Neural crest cell (in vitro differentiated cells): ENCODE results near the gene ARL8A. TPM values are rescaled to one million over a fixed set of nuclear protein-coding genes. Genes with fewer than 3 reads are reported as not detected.

Experiments
- DNase-seq: peaks from one replicate; pipeline ENCODE4 v3.0.0; 2021; ENCODE audit warnings: low read depth, mixed read lengths, low spot score
- H3K27ac Mint-ChIP-seq: one replicate; pipeline ENCODE4 v1.8.0; 2021; ENCODE audit warnings: mild to moderate bottlenecking, mixed read lengths; ENCODE audit not compliant: unreplicated experiment
- H3K27me3 Mint-ChIP-seq: 2 replicates; pipeline ENCODE4 v1.8.0; 2021; ENCODE audit warnings: low read depth, mild to moderate bottlenecking, mixed read lengths
- H3K36me3 Mint-ChIP-seq: 2 replicates; pipeline ENCODE4 v1.8.0; 2021; ENCODE audit warnings: low read depth, mild to moderate bottlenecking, mixed read lengths
- H3K4me1 Mint-ChIP-seq: 2 replicates; pipeline ENCODE4 v1.8.0; 2021; ENCODE audit warnings: mixed read lengths
- H3K4me3 Mint-ChIP-seq: one replicate; pipeline ENCODE4 v1.8.0; 2021; ENCODE audit warnings: mild to moderate bottlenecking, mixed read lengths
- H3K9me3 Mint-ChIP-seq: 2 replicates; pipeline ENCODE4 v1.8.0; 2021; ENCODE audit warnings: mixed read lengths
- total RNA-seq: library from RNA; stranded (reverse); gene quantifications from 2 replicates; pipeline ENCODE4 v1.2.1, GENCODE V29; 2021
- TF ChIP-seq, protein P1 (sequence below): fragments of 200-600 bp; sonication (generic); conservative IDR thresholded peaks from 2 replicates; pipeline ENCODE4 v1.5.0; 2021; ENCODE audit warnings: antibody characterized with exemption, mild to moderate bottlenecking

Gene ARL8A
- total RNA-seq, 1 donor from 2014 or later, result 50.9 TPM

- Mint-ChIP-seq H3K36me3 (no peaks in the 10 kb centered on the region), H3K27ac (peak overlapping the region; percentile 64), H3K27me3 (no peaks in the 10 kb centered on the region), H3K4me3 (no peak overlapping the region), H3K9me3 (no peaks in the 10 kb centered on the region), H3K4me1 (peaks cover 21% of the 10 kb centered on the region)
- no peak for DNase-seq
- TF ChIP-seq, protein P1, sequence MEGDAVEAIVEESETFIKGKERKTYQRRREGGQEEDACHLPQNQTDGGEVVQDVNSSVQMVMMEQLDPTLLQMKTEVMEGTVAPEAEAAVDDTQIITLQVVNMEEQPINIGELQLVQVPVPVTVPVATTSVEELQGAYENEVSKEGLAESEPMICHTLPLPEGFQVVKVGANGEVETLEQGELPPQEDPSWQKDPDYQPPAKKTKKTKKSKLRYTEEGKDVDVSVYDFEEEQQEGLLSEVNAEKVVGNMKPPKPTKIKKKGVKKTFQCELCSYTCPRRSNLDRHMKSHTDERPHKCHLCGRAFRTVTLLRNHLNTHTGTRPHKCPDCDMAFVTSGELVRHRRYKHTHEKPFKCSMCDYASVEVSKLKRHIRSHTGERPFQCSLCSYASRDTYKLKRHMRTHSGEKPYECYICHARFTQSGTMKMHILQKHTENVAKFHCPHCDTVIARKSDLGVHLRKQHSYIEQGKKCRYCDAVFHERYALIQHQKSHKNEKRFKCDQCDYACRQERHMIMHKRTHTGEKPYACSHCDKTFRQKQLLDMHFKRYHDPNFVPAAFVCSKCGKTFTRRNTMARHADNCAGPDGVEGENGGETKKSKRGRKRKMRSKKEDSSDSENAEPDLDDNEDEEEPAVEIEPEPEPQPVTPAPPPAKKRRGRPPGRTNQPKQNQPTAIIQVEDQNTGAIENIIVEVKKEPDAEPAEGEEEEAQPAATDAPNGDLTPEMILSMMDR, result no peak
These were observed 19.9 kb upstream of the ARL8A start for GRCh38 chr1:202164271-202165037.

DNA sequence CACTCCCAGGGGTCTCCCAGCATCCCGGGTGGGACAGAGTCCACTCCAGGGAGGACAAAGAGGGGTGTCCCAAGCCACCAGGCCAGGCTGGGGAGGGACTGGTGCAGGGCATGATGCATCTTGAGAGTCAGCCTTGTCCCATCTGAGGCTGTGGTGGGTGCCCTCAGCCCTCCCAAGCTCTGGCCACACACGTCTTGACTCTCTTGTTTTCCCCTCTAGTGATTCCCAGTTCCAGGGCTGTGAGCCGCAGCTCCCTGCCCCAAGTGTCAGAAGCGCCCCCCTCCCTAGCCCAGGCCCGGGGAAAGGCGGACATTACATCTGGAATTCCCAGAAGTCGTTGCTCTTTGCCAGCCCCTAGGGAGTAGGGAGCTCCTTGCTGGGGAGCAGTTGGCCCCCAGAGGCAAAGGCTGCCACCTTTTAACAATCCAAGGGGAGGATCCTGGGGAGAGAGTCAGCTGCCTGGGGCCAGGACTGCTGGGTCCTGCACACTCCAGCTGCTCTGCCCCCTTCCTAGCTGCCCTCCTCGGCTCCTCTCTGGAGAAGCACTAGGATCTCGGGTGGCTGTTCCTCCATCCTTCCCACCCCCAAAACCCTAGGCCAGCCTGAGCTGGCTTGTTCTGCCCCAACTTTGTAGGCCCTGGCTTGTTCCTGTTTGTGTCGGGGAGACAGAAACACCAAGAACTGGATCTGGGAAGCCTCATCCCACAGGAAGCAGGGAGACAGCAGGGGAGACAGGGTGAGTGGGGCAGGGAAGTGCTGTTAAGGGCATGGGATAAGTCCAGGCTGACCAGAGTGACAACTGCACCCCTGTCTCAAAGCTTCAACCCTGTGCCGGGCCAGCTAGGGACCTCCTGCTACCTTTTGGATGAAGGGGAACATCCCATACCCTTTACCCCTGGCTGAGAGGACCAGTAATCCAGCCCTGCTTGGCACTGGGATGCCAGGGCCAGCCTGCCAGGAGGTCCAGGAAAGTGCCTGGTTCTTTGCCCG is 19.0 kb upstream of the ARL8A start:
- Mint-ChIP-seq H3K9me3 (no peaks in the 10 kb centered on the region), H3K27ac (no peak overlapping the region), H3K36me3 (no peaks in the 10 kb centered on the region), H3K4me3 (no peak overlapping the region), H3K4me1 (peaks cover 21% of the 10 kb centered on the region), H3K27me3 (no peaks in the 10 kb centered on the region)
- TF ChIP-seq, protein P1, result no peak
- DNase-seq, result no peak

DNA sequence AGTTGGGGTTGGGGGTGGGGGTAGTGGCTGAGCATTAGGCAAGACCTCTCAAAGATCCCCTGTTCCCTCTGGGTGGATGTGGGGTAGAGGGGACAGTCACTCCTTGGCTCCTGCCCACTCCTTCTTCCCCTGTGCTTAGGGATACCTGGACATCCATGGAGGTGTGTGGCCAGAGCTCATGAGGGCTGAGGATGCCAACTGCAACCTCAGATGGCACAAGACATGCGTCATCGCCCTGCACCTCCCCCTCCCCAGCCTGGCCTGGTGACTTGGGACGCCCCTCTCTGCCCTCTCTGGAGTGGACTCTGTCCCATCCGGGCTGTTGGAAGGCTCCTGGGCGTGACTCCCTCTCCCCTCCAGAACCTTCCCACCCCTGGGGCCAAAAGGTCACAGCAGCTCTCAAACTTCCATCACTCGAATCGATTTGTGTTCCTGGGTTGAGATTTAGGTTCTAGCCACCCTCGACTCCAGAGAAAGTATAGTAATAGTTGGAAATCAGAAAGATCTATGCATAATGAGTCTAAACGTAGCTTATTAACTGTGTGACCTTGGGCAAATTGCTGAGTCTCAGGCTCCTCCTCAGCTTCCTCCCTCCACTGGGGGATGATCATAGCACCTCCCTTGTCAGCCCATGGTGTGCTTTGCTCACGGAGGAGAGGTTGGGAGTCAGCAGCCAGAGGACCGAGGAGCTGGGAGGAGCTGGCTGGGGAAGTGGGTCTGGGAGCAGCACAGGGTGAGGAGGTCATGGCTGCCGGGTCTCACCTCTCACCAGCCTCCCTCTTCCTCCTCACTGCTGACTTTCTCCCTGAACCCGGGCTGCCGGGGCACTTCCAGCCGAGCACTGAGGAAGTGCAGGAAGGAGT is 18.1 kb upstream of the ARL8A start:
- no peak for DNase-seq
- Mint-ChIP-seq H3K4me3 (no peak overlapping the region), H3K27me3 (no peaks in the 10 kb centered on the region), H3K4me1 (peaks cover 21% of the 10 kb centered on the region), H3K27ac (peak overlapping the region; percentile 78), H3K36me3 (no peaks in the 10 kb centered on the region), H3K9me3 (no peaks in the 10 kb centered on the region)
- TF ChIP-seq, protein P1, result no peak

DNA sequence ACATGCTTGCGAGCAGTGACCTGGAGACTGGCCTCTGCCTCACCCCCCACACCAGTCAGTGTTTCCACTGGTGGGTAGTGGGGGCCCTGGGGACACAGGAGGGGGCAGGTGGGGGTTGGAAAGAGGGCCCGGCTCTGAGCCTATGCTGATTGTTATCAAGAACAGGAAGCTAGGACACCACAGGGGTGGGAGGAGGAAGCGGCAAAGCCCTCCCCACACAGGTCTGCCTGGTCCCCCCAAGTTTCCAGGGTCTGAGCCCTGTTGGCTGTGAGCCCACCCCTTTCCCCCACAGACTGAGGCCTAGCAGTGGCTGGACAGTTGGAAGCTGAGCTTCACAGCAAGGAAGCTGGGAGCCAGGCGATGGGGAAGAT is 17.5 kb upstream of the ARL8A start:
- Mint-ChIP-seq H3K4me1 (peaks cover 21% of the 10 kb centered on the region), H3K27ac (no peak overlapping the region), H3K4me3 (no peak overlapping the region), H3K9me3 (no peaks in the 10 kb centered on the region), H3K27me3 (no peaks in the 10 kb centered on the region), H3K36me3 (no peaks in the 10 kb centered on the region)
- TF ChIP-seq, protein P1, result no peak
- DNase-seq, result no peak
